ENCODE data around the gene SIM2.

SIM2 gene

GRCh38 chr21:36738489-36739126 is 39.7 kb downstream of the SIM2 start:
- H3K9me3 ChIP-seq (ENCODE audit: control insufficient read depth, insufficient read depth, low read length) = no peaks in the 10 kb centered on the region
- no peak overlapping the region for H3K9ac ChIP-seq (ENCODE audit: low read depth, low read length)
- H3K4me1 ChIP-seq (ENCODE audit: insufficient read depth, low read length) = no peaks in the 10 kb centered on the region
- H3K36me3 ChIP-seq (ENCODE audit: insufficient read depth, low read length) = no peaks in the 10 kb centered on the region

GRCh38 chr21:36741506-36741905 is 42.6 kb downstream of the SIM2 start:
- H3K9ac ChIP-seq (ENCODE audit: low read depth, low read length) = no peak overlapping the region
- H3K36me3 ChIP-seq (ENCODE audit: insufficient read depth, low read length) = no peaks in the 10 kb centered on the region
- no peaks in the 10 kb centered on the region; the same call in 1 of the 2 replicates for H3K4me1 ChIP-seq (ENCODE audit: insufficient read depth, low read length)
- no peaks in the 10 kb centered on the region for H3K9me3 ChIP-seq (ENCODE audit: control insufficient read depth, insufficient read depth, low read length)

- no peaks in the 10 kb centered on the region for H3K9me3 ChIP-seq (ENCODE audit: control insufficient read depth, insufficient read depth, low read length)
- no peaks in the 10 kb centered on the region for H3K36me3 ChIP-seq (ENCODE audit: insufficient read depth, low read length)
- no peak overlapping the region for H3K9ac ChIP-seq (ENCODE audit: low read depth, low read length)
- H3K4me1 ChIP-seq (ENCODE audit: insufficient read depth, low read length) = no peaks in the 10 kb centered on the region; the same call in 1 of the 2 replicates
Observed at GRCh38 chr21:36743008-36743407, 44.1 kb downstream of the SIM2 start.

GRCh38 chr21:36743446-36743845 is 44.5 kb downstream of the SIM2 start:
- Histone ChIP-seq H3K9ac (ENCODE audit: low read depth, low read length) (no peak overlapping the region), H3K9me3 (ENCODE audit: control insufficient read depth, insufficient read depth, low read length) (no peaks in the 10 kb centered on the region), H3K36me3 (ENCODE audit: insufficient read depth, low read length) (no peaks in the 10 kb centered on the region), H3K4me1 (ENCODE audit: insufficient read depth, low read length) (no peaks in the 10 kb centered on the region; the same call in 1 of the 2 replicates)

GRCh38 chr21:36744190-36744559 is 45.3 kb downstream of the SIM2 start:
- peaks cover 7% of the 10 kb centered on the region for H3K4me1 ChIP-seq (ENCODE audit: insufficient read depth, low read length)
- no peak overlapping the region for H3K9ac ChIP-seq (ENCODE audit: low read depth, low read length)
- H3K36me3 ChIP-seq (ENCODE audit: insufficient read depth, low read length) = no peaks in the 10 kb centered on the region
- H3K9me3 ChIP-seq (ENCODE audit: control insufficient read depth, insufficient read depth, low read length) = no peaks in the 10 kb centered on the region

DNA sequence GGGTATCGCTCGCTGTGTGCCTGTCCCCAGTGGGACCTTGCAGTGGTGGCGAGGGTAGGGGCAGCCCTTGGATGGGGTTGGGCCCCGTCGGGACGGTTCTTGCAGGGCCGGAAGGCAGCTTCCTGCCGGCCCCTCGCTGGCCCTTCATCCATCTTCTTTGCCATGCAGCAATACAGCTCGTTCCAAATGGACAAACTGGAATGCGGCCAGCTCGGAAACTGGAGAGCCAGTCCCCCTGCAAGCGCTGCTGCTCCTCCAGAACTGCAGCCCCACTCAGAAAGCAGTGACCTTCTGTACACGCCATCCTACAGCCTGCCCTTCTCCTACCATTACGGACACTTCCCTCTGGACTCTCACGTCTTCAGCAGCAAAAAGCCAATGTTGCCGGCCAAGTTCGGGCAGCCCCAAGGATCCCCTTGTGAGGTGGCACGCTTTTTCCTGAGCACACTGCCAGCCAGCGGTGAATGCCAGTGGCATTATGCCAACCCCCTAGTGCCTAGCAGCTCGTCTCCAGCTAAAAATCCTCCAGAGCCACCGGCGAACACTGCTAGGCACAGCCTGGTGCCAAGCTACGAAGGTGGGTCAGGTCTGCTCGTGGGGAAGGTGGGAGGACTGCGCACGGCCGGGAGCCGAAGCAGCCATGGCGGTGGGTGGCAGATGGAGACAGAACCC is 45.8 kb downstream of the SIM2 start:
- Histone ChIP-seq H3K36me3 (ENCODE audit: insufficient read depth, low read length) (no peaks in the 10 kb centered on the region), H3K9ac (ENCODE audit: low read depth, low read length) (no peak overlapping the region), H3K9me3 (ENCODE audit: control insufficient read depth, insufficient read depth, low read length) (no peaks in the 10 kb centered on the region), H3K4me1 (ENCODE audit: insufficient read depth, low read length) (peaks cover 12% of the 10 kb centered on the region)

DNA sequence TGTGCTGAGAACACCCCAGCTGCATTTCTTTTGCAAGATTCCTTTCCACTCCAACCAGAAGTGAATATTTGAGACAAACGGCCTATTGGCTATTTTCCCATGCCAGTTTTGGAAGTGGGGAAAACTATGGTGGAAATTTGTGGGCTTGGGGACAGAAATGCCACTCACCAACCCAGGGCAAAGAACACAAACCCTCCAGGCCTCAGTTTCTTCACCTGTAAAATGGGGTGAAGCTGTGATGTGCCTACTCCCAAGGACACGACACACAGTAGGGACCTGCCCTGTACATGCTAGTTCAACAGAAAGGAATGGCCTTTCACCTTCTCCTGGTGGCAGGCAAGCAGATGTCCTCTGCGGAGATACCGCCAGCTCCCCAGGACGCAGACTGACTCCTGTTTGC is 46.5 kb downstream of the SIM2 start:
- Histone ChIP-seq H3K9me3 (ENCODE audit: control insufficient read depth, insufficient read depth, low read length) (no peaks in the 10 kb centered on the region), H3K9ac (ENCODE audit: low read depth, low read length) (no peak overlapping the region), H3K4me1 (ENCODE audit: insufficient read depth, low read length) (peaks cover 16% of the 10 kb centered on the region), H3K36me3 (ENCODE audit: insufficient read depth, low read length) (no peaks in the 10 kb centered on the region)

DNA sequence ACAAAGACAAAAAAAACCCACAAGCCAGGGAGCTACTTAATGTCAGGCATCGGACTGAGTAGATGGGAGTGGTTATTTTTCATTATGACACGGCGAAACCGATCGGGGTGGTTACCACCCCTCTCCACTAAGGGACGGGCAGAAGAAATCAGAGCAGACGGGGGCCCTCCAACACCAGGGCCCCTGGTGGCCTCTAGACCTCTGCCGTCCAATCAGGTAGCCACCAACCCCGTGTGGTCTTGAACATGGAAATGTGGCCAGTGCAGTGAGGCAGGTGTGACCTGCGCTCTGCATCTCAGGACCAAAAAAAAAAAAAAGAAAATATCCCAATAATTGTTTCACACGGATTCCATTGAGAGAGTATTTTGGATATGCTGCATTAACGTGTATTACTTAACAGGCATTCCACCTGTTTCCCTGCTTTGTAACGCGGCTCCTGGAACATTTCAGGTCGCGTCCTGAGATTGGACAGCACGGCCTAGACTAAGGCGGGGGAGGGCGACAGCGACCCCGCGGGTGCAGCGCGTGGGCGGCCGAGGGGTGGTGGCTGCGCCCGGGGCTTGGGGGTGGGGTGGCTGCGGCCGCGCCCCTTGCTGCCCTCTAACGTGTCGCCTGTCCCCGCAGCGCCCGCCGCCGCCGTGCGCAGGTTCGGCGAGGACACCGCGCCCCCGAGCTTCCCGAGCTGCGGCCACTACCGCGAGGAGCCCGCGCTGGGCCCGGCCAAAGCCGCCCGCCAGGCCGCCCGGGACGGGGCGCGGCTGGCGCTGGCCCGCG is 48.3 kb downstream of the SIM2 start:
- Histone ChIP-seq H3K4me1 (ENCODE audit: insufficient read depth, low read length) (peaks cover 30% of the 10 kb centered on the region), H3K9me3 (ENCODE audit: control insufficient read depth, insufficient read depth, low read length) (no peaks in the 10 kb centered on the region), H3K36me3 (ENCODE audit: insufficient read depth, low read length) (no peaks in the 10 kb centered on the region), H3K9ac (ENCODE audit: low read depth, low read length) (peak overlapping the region; percentile 44)

- peak overlapping the region; percentile 74 for H3K9ac ChIP-seq (ENCODE audit: low read depth, low read length)
- peaks cover 30% of the 10 kb centered on the region for H3K4me1 ChIP-seq (ENCODE audit: insufficient read depth, low read length)
- no peaks in the 10 kb centered on the region for H3K9me3 ChIP-seq (ENCODE audit: control insufficient read depth, insufficient read depth, low read length)
- H3K36me3 ChIP-seq (ENCODE audit: insufficient read depth, low read length) = no peaks in the 10 kb centered on the region
Observed at GRCh38 chr21:36747815-36748383, 49.0 kb downstream of the SIM2 start.

GRCh38 chr21:36749935-36750575 is 51.1 kb downstream of the SIM2 start:
- Histone ChIP-seq H3K9ac (ENCODE audit: low read depth, low read length) (peak overlapping the region; percentile 24), H3K4me1 (ENCODE audit: insufficient read depth, low read length) (peaks cover 30% of the 10 kb centered on the region), H3K36me3 (ENCODE audit: insufficient read depth, low read length) (no peaks in the 10 kb centered on the region), H3K9me3 (ENCODE audit: control insufficient read depth, insufficient read depth, low read length) (no peaks in the 10 kb centered on the region)

DNA sequence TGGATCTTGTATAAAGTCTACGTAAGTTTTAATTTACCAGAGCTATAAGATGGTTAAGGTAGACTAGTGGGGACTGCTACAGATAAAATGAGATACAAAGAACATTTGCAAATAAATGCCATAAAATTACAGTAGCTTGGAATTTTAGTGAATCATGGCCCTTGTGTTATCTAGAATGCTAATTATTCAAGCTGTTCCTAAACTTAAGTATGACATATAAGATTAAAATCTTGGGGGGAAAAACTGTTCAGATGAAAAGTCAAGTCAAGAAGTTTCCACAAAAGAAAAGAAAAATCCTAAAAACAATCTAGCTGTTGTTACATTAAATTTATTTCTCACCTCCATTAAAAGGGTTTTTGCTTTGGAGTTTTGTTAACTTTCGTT is 51.7 kb downstream of the SIM2 start:
- Histone ChIP-seq H3K36me3 (ENCODE audit: insufficient read depth, low read length) (no peaks in the 10 kb centered on the region), H3K4me1 (ENCODE audit: insufficient read depth, low read length) (peaks cover 30% of the 10 kb centered on the region), H3K9ac (ENCODE audit: low read depth, low read length) (peak overlapping the region; percentile 24; the same call in 1 of the 2 replicates), H3K9me3 (ENCODE audit: control insufficient read depth, insufficient read depth, low read length) (no peaks in the 10 kb centered on the region)

GRCh38 chr21:36751383-36751782 is 52.5 kb downstream of the SIM2 start:
- no peaks in the 10 kb centered on the region for H3K9me3 ChIP-seq (ENCODE audit: control insufficient read depth, insufficient read depth, low read length)
- H3K4me1 ChIP-seq (ENCODE audit: insufficient read depth, low read length) = peaks cover 31% of the 10 kb centered on the region
- H3K9ac ChIP-seq (ENCODE audit: low read depth, low read length) = peak overlapping the region; percentile 12; the same call in 1 of the 2 replicates
- H3K36me3 ChIP-seq (ENCODE audit: insufficient read depth, low read length) = no peaks in the 10 kb centered on the region

DNA sequence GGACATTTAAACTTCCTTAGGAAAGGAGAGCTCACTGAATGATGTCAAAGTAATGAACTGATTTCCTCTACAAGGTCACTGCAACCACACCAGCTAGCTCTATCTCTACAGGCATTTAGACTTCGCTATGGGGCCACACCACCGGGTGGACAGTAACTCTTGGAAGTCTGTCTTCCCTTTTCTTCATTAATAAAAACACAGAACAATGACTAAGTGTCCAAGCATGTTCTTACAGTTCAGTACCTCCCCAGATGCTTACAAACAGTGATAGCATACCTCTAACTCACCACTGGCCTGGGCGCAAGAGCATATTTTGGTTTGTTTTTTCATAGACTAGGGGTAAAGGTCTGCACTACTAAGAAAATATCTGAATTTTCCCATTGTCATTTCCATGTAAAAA is 54.6 kb downstream of the SIM2 start:
- Histone ChIP-seq H3K36me3 (ENCODE audit: insufficient read depth, low read length) (no peaks in the 10 kb centered on the region), H3K9me3 (ENCODE audit: control insufficient read depth, insufficient read depth, low read length) (no peaks in the 10 kb centered on the region), H3K9ac (ENCODE audit: low read depth, low read length) (no peak overlapping the region), H3K4me1 (ENCODE audit: insufficient read depth, low read length) (peaks cover 42% of the 10 kb centered on the region)

GRCh38 chr21:36754241-36754898 is 55.5 kb downstream of the SIM2 start:
- no peaks in the 10 kb centered on the region for H3K36me3 ChIP-seq (ENCODE audit: insufficient read depth, low read length)
- H3K9ac ChIP-seq (ENCODE audit: low read depth, low read length) = no peak overlapping the region
- H3K9me3 ChIP-seq (ENCODE audit: control insufficient read depth, insufficient read depth, low read length) = no peaks in the 10 kb centered on the region
- H3K4me1 ChIP-seq (ENCODE audit: insufficient read depth, low read length) = peaks cover 34% of the 10 kb centered on the region
